Esophagus squamous epithelium (tissue), 5 donors: ENCODE data around the gene PCNT. TPM values are rescaled to one million over a fixed set of nuclear protein-coding genes. Genes with fewer than 3 reads are reported as not detected.

Experiments
- DNase-seq: peaks from one replicate; lab custom pipeline; 2025; lab: John Stamatoyannopoulos, UW
- H3K27ac ChIP-seq, 4 donors: fragments of 200-600 bp; sonication (generic); one replicate each; pipeline ENCODE4 v1.5.1; 2016 to 2019; ENCODE audit warnings: mild to moderate bottlenecking in 1 of 4
- H3K27me3 ChIP-seq, 4 donors: fragments of 200-600 bp; sonication (generic); 1 replicate in 3 of 4; 2 replicates in 1 of 4; pipeline versions ENCODE4 v1.5.1 to v1.6.0; 2017 to 2021; ENCODE audit warnings: antibody characterized with exemption in 1 of 4
- H3K36me3 ChIP-seq, 3 donors: fragments of 200-600 bp; sonication (generic); one replicate each; pipeline ENCODE4 v1.5.1; 2016 to 2019
- H3K4me1 ChIP-seq, 3 donors: fragments of 200-600 bp; sonication (generic); one replicate each; pipeline ENCODE4 v1.5.1; 2017 to 2019
- H3K4me3 ChIP-seq, 4 donors: fragments of 200-600 bp; sonication (generic); 1 replicate in 3 of 4; 2 replicates in 1 of 4; pipeline ENCODE4 v1.5.1; 2016 to 2019; ENCODE audit warnings: mild to moderate bottlenecking in 2 of 4, moderate library complexity in 1 of 4
- H3K9me3 ChIP-seq, 3 donors: fragments of 200-600 bp; sonication (generic); one replicate each; pipeline ENCODE4 v1.5.1; 2016 to 2019
- CTCF ChIP-seq, 6 experiments: fragments of 450-650 bp in 4 of 6; fragments of 200-600 bp in 2 of 6; sonication (generic) in 2 of 6; IDR thresholded peaks; one replicate each; pipeline ENCODE4 v1.5.1; 2016 to 2019; ENCODE audit warnings: antibody characterized with exemption in 6 of 6, mild to moderate bottlenecking in 4 of 6, moderate library complexity in 4 of 6
- POLR2A ChIP-seq, 4 donors: fragments of 450-650 bp; IDR thresholded peaks; one replicate each; pipeline ENCODE4 v1.6.1; 2017; ENCODE audit warnings: antibody characterized with exemption in 4 of 4, mild to moderate bottlenecking in 4 of 4, moderate library complexity in 3 of 4
- WGBS, 2 donors: methylation state at CpG; one replicate each; pipeline ENCODE4 v1.1.5; 2018; 5-methylcytosine and 5-hydroxymethylcytosine counted together
- intact Hi-C: fragments of 100-400 bp; cut with DNase I; formaldehyde crosslinking; loops from one replicate; pipeline ENCODE4 v1.15.0; 2022
- total RNA-seq, 4 donors: library from RNA; depleted of rRNA; stranded (reverse); fragments of >200 nt; gene quantifications; one replicate each; pipeline ENCODE4 v1.1.0, GENCODE V29; 2016
- donor health status: DM: yes; HTN: yes; CAD: no.

The PCNT gene
- total RNA-seq, 4 donors from 2014 or later: 26.8 to 38.7 (median 29.9) TPM

GRCh38 chr21:46406001-46406400, 82.0 kb downstream of the PCNT start:
- TF ChIP-seq CTCF (IDR thresholded peaks at IDR 0.05) (no peak), POLR2A (IDR thresholded peaks at IDR 0.05) (no peak)
- WGBS, 2 donors: 88 to 91% methylated on average over 8 of the region's 8 CpGs
- no peak overlapping the region for H3K4me3 ChIP-seq
- no peaks in the 10 kb centered on the region for H3K27me3 ChIP-seq
- no peak overlapping the region for H3K27ac ChIP-seq
- H3K9me3 ChIP-seq: no peaks in the 10 kb centered on the region
- intact Hi-C loops: no loop called here
- H3K4me1 ChIP-seq: no peaks in the 10 kb centered on the region
- no peak for DNase-seq
- H3K36me3 ChIP-seq: peaks cover 0 to 80% (median 13%) of the 10 kb centered on the region in 3 donors

- Histone ChIP-seq H3K36me3 (peaks cover 0 to 73% (median 0%) of the 10 kb centered on the region in 3 donors), H3K4me3 (no peak overlapping the region), H3K9me3 (no peaks in the 10 kb centered on the region), H3K4me1 (peaks cover 0 to 17% (median 5%) of the 10 kb centered on the region in 3 donors), H3K27me3 (no peaks in the 10 kb centered on the region), H3K27ac (no peak overlapping the region)
- no peak for DNase-seq
- TF ChIP-seq POLR2A (IDR thresholded peaks at IDR 0.05) (no peak), CTCF (IDR thresholded peaks at IDR 0.05) (no peak)
- intact Hi-C loops: no loop called here
- WGBS, 2 donors: 90 to 95% methylated on average over 30 to 32 of the region's 32 CpGs
Observed at GRCh38 chr21:46409641-46410406, 85.9 kb downstream of the PCNT start.

GRCh38 chr21:46410516-46410915, 86.6 kb downstream of the PCNT start:
- Histone ChIP-seq H3K4me1 (peaks cover 0 to 17% (median 5%) of the 10 kb centered on the region in 3 donors), H3K36me3 (peaks cover 0 to 71% (median 0%) of the 10 kb centered on the region in 3 donors), H3K9me3 (no peaks in the 10 kb centered on the region), H3K4me3 (no peak overlapping the region), H3K27ac (no peak overlapping the region), H3K27me3 (no peaks in the 10 kb centered on the region)
- DNase-seq: no peak
- TF ChIP-seq POLR2A (IDR thresholded peaks at IDR 0.05): no peak
- TF ChIP-seq CTCF (IDR thresholded peaks at IDR 0.05): no peak
- WGBS, 2 donors: 94 to 96% methylated on average over 9 of the region's 9 CpGs
- intact Hi-C loops: no loop called here

GRCh38 chr21:46411236-46411635, 87.3 kb downstream of the PCNT start:
- Histone ChIP-seq H3K4me1 (peaks cover 0 to 17% (median 5%) of the 10 kb centered on the region in 3 donors), H3K27me3 (no peaks in the 10 kb centered on the region), H3K27ac (no peak overlapping the region), H3K9me3 (no peaks in the 10 kb centered on the region), H3K36me3 (peaks cover 0 to 71% (median 3%) of the 10 kb centered on the region in 3 donors), H3K4me3 (no peak overlapping the region)
- TF ChIP-seq POLR2A (IDR thresholded peaks at IDR 0.05) (no peak), CTCF (IDR thresholded peaks at IDR 0.05) (no peak)
- 88 to 89% methylated on average over 9 of the region's 17 CpGs for WGBS, 2 donors
- intact Hi-C loops: no loop called here
- no peak for DNase-seq

- Histone ChIP-seq H3K27me3 (no peaks in the 10 kb centered on the region), H3K4me3 (no peak overlapping the region), H3K27ac (no peak overlapping the region), H3K9me3 (no peaks in the 10 kb centered on the region), H3K36me3 (peaks cover 0 to 75% (median 7%) of the 10 kb centered on the region in 3 donors), H3K4me1 (peaks cover 0 to 17% (median 5%) of the 10 kb centered on the region in 3 donors)
- TF ChIP-seq POLR2A (IDR thresholded peaks at IDR 0.05): no peak
- no peak for DNase-seq
- intact Hi-C loops: no loop called here
- 53 to 85% methylated on average over 5 to 6 of the region's 31 CpGs for WGBS, 2 donors
Observed at GRCh38 chr21:46411691-46412090, 87.7 kb downstream of the PCNT start.
